CD1c-positive myeloid dendritic cell (primary cell): ENCODE measurements around the gene BRS3.
"Not testable (repeated sequence)": the region's sequence is repeated elsewhere in the genome, so short reads cannot be mapped to it uniquely, and the experiment has no call there.

Experiments
- DNase-seq: peaks from one replicate; pipeline ENCODE4 v3.0.0-alpha.2; 2016; ENCODE audit errors: extremely low spot score

BRS3 gene

GRCh38 chrX:136487647-136488046 is at the start of gene BRS3:
Gene BRS3 (plus strand): TSS chrX:136487947. CDS start chrX:136488115, 168 bp downstream.
- DNase-seq: no peak

GRCh38 chrX:136438192-136438591 is 49.6 kb upstream of the BRS3 start:
- DNase-seq: no peak

GRCh38 chrX:136445674-136446073 is 42.1 kb upstream of the BRS3 start:
- DNase-seq: not testable (repeated sequence)

GRCh38 chrX:136446208-136446607 is 41.5 kb upstream of the BRS3 start:
- no peak for DNase-seq

- no peak for DNase-seq
Observed at GRCh38 chrX:136447308-136447707, 40.4 kb upstream of the BRS3 start.

- DNase-seq: no peak
Observed at GRCh38 chrX:136447968-136448367, 39.8 kb upstream of the BRS3 start.

- DNase-seq: no peak
Observed at GRCh38 chrX:136450050-136450830, 37.5 kb upstream of the BRS3 start.

GRCh38 chrX:136452614-136453013 is 35.1 kb upstream of the BRS3 start:
- no peak for DNase-seq

- no peak for DNase-seq
Observed at GRCh38 chrX:136453114-136453513, 34.6 kb upstream of the BRS3 start.

- no peak for DNase-seq
Observed at GRCh38 chrX:136453771-136454170, 34.0 kb upstream of the BRS3 start.

GRCh38 chrX:136456133-136456532 is 31.6 kb upstream of the BRS3 start:
- no peak for DNase-seq

- DNase-seq: no peak
Observed at GRCh38 chrX:136457303-136457917, 30.3 kb upstream of the BRS3 start.

- no peak for DNase-seq
Observed at GRCh38 chrX:136464589-136464988, 23.2 kb upstream of the BRS3 start.

GRCh38 chrX:136467303-136467702 is 20.4 kb upstream of the BRS3 start:
- DNase-seq: no peak

- no peak for DNase-seq
Observed at GRCh38 chrX:136468391-136469103, 19.2 kb upstream of the BRS3 start.

GRCh38 chrX:136473663-136474062 is 14.1 kb upstream of the BRS3 start:
- DNase-seq: no peak

- no peak for DNase-seq
Observed at GRCh38 chrX:136475236-136475635, 12.5 kb upstream of the BRS3 start.

- DNase-seq: no peak
Observed at GRCh38 chrX:136476501-136476900, 11.2 kb upstream of the BRS3 start.

GRCh38 chrX:136477026-136477425 is 10.7 kb upstream of the BRS3 start:
- DNase-seq: no peak

GRCh38 chrX:136480383-136480782 is 7.4 kb upstream of the BRS3 start:
- no peak for DNase-seq

GRCh38 chrX:136488706-136489105 is 959 bp downstream of the BRS3 start:
- DNase-seq: no peak

GRCh38 chrX:136491832-136492231 is 4.1 kb downstream of the BRS3 start:
- no peak for DNase-seq

- DNase-seq: no peak
Observed at GRCh38 chrX:136493011-136493410, 5.3 kb downstream of the BRS3 start.
